ENCODE data around the gene ERC2. TPM values are rescaled to one million over a fixed set of nuclear protein-coding genes. Genes with fewer than 3 reads are reported as not detected.

ERC2 gene
- total and polyA plus RNA-seq, 2 donors (not counting 3 experiments of a cell fraction or from before 2014, with no cell fraction given) = 5.6 to 15.5 TPM

DNA sequence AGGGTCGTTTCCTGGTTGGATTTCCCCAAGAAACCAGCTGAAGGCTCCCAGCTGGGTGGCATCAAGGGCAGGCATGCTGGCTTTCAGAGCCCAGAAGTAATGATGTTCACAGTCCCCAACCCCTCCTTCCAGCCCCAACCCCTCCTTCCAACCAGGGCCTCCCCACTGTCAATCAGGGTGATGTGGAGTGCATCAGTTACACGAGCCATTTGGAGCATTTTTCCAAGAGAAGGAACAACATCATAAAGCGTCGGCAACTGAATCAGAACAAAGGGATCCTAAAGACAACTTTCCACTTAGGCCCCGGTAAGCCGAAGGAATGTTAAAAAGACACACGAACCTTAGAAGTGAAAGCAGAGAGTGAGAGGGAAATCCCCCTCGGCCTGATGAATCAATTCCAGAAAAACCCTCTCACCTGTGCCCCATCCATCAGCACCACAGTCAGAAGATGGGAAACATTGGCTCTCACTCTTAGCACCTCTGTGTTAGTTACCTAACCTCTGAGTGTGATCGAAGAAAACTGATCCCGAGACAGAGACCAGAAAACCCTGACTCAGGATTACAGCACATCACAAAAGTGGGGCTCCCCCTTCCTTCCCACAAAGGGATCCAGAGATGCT, 880.0 kb downstream of the ERC2 start:
- no peaks in the 10 kb centered on the region for H3K27me3 ChIP-seq (ENCODE audit: control insufficient read depth in 2 of 2, insufficient read depth in 2 of 2, low read length in 2 of 2)
- H3K79me2 ChIP-seq (ENCODE audit: control insufficient read depth, insufficient read depth, low read length) = no peaks in the 10 kb centered on the region
- dilution Hi-C loops (cut with MboI; ENCODE audit: extremely low pct_ligation_motif_present, low sequenced_read_pairs) = no loop called here
- no peak overlapping the region for H2AFZ ChIP-seq (ENCODE audit: low read depth, low read length)
- H3K9me3 ChIP-seq (replicated peaks; ENCODE audit: control insufficient read depth, insufficient read depth, low read length) = no peaks in the 10 kb centered on the region
- H4K20me1 ChIP-seq (replicated peaks; ENCODE audit: control insufficient read depth, extremely low read depth, insufficient read depth, low read length) = no peaks in the 10 kb centered on the region
- no TSS peak for BruUV-seq (replicated peaks)
- no peak for FAIRE-seq
- POLR2A ChIA-PET = no interaction called here
- H3K9ac ChIP-seq (replicated peaks; ENCODE audit: extremely low read depth, insufficient read depth, low read length) = no peak overlapping the region
- no peaks in the 10 kb centered on the region for H3K36me3 ChIP-seq (ENCODE audit: control insufficient read depth in 2 of 2, extremely low read depth in 1 of 2, insufficient read depth in 2 of 2, low read length in 2 of 2)
- no peak overlapping the region for H3K27ac ChIP-seq (ENCODE audit: insufficient read depth, low read depth, low read length)
- H3K4me1 ChIP-seq (ENCODE audit: control insufficient read depth, extremely low read depth, insufficient read depth, low read length) = no peaks in the 10 kb centered on the region
- intact Hi-C loops (cut with micrococcal nuclease) = no loop called here
- TF ChIP-seq, protein P1, sequence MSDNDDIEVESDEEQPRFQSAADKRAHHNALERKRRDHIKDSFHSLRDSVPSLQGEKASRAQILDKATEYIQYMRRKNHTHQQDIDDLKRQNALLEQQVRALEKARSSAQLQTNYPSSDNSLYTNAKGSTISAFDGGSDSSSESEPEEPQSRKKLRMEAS (IDR thresholded peaks at IDR 0.05; ENCODE audit: insufficient read depth, insufficient read length) = no peak
- TF ChIP-seq JUN (IDR thresholded peaks at IDR 0.05; ENCODE audit: borderline replicate concordance, insufficient read depth, insufficient read length, low read depth) = no peak
- TF ChIP-seq, protein P2, sequence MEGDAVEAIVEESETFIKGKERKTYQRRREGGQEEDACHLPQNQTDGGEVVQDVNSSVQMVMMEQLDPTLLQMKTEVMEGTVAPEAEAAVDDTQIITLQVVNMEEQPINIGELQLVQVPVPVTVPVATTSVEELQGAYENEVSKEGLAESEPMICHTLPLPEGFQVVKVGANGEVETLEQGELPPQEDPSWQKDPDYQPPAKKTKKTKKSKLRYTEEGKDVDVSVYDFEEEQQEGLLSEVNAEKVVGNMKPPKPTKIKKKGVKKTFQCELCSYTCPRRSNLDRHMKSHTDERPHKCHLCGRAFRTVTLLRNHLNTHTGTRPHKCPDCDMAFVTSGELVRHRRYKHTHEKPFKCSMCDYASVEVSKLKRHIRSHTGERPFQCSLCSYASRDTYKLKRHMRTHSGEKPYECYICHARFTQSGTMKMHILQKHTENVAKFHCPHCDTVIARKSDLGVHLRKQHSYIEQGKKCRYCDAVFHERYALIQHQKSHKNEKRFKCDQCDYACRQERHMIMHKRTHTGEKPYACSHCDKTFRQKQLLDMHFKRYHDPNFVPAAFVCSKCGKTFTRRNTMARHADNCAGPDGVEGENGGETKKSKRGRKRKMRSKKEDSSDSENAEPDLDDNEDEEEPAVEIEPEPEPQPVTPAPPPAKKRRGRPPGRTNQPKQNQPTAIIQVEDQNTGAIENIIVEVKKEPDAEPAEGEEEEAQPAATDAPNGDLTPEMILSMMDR (IDR thresholded peaks at IDR 0.05; ENCODE audit: extremely low read depth in 1 of 2, insufficient read depth in 1 of 2, low read depth in 1 of 2, low read length in 2 of 2) = no peak
- no peak for TF ChIP-seq GATA2 (IDR thresholded peaks at IDR 0.05; ENCODE audit: insufficient read depth, insufficient read length, low read depth, low read length)
- TF ChIP-seq POLR2AphosphoS5 (IDR thresholded peaks at IDR 0.05; ENCODE audit: insufficient read depth, low read depth, low read length) = no peak
- no peak for TF ChIP-seq POLR2A (IDR thresholded peaks at IDR 0.05; ENCODE audit: low read depth, low read length)
- no peak for TF ChIP-seq MYC (IDR thresholded peaks at IDR 0.05; ENCODE audit: low read depth, low read length)
- TF ChIP-seq FOS (IDR thresholded peaks at IDR 0.05; ENCODE audit: borderline replicate concordance, insufficient read depth, low read length) = no peak
- TF ChIP-seq EZH2 (IDR thresholded peaks at IDR 0.05; ENCODE audit: borderline replicate concordance, low read depth, low read length, severe bottlenecking) = no peak
- DNase-seq (ENCODE audit: low read depth, low spot score) = no peak
- H3K4me3 ChIP-seq (replicated peaks in 1 of 3; ENCODE audit: insufficient read depth in 1 of 3, low read depth in 1 of 3, low read length in 3 of 3) = no peak overlapping the region
- H3K4me2 ChIP-seq (ENCODE audit: insufficient read depth, low read length) = no peak overlapping the region
- H3K9me1 ChIP-seq (replicated peaks; ENCODE audit: control insufficient read depth, extremely low read depth, insufficient read depth, low read length) = no peaks in the 10 kb centered on the region
- CTCF ChIA-PET = no interaction called here
